Vagina (tissue), 2 donors: ENCODE measurements around the gene IGFLR1. TPM values are rescaled to one million over a fixed set of nuclear protein-coding genes. Genes with fewer than 3 reads are reported as not detected.

ENCODE experiments used
- DNase-seq, 2 donors: peaks; one replicate each; pipeline ENCODE4 v3.0.0-alpha.2; 2017; ENCODE audit errors: extremely low spot score in 2 of 2
- H3K27ac ChIP-seq: fragments of 200-600 bp; sonication (generic); one replicate; pipeline ENCODE4 v1.5.1; 2019
- H3K27me3 ChIP-seq: fragments of 200-600 bp; sonication (generic); one replicate; pipeline ENCODE4 v1.5.1; 2019
- H3K36me3 ChIP-seq, 2 donors: fragments of 200-600 bp; sonication (generic); one replicate each; pipeline ENCODE4 v1.5.1; 2017 to 2019
- H3K4me1 ChIP-seq: fragments of 200-600 bp; sonication (generic); one replicate; pipeline ENCODE4 v1.5.1; 2019
- H3K4me3 ChIP-seq, 2 donors: fragments of 200-600 bp; sonication (generic); 1 replicate in 1 of 2; 2 replicates in 1 of 2; pipeline ENCODE4 v1.5.1; 2016 to 2019
- H3K9me3 ChIP-seq: fragments of 200-600 bp; sonication (generic); one replicate; pipeline ENCODE4 v1.5.1; 2019
- CTCF ChIP-seq, 3 experiments: fragments of 450-650 bp in 2 of 3; fragments of 200-600 bp in 1 of 3; sonication (generic) in 1 of 3; IDR thresholded peaks; one replicate each; pipeline ENCODE4 v1.5.1; 2017 to 2019; ENCODE audit warnings: antibody characterized with exemption in 3 of 3, mild to moderate bottlenecking in 2 of 3, moderate library complexity in 2 of 3
- POLR2A ChIP-seq, 2 donors: fragments of 450-650 bp; IDR thresholded peaks; one replicate each; pipeline ENCODE4 v1.6.1; 2017; ENCODE audit warnings: antibody characterized with exemption in 2 of 2, mild to moderate bottlenecking in 2 of 2, moderate library complexity in 2 of 2
- POLR2AphosphoS5 ChIP-seq, 2 donors: sonication (generic); formaldehyde crosslinking; IDR thresholded peaks; one replicate each; pipeline ENCODE4 v1.9.0; 2017; ENCODE audit warnings: antibody characterized with exemption in 2 of 2, mild to moderate bottlenecking in 2 of 2, low read depth in 1 of 2; ENCODE audit not compliant: insufficient read depth in 1 of 2
- intact Hi-C: fragments of 100-400 bp; cut with DNase I; formaldehyde crosslinking; loops from one replicate; pipeline ENCODE4 v1.15.1; 2023
- total RNA-seq: library from RNA; depleted of rRNA; stranded (reverse); fragments of >200 nt; gene quantifications from one replicate; pipeline ENCODE4 v1.2.3, GENCODE V29; 2016

IGFLR1 gene
- total RNA-seq, 1 donor from 2014 or later: 7.4 TPM

- TF ChIP-seq CTCF (IDR thresholded peaks at IDR 0.05) (no peak), POLR2AphosphoS5 (IDR thresholded peaks at IDR 0.05; ENCODE audit: insufficient read depth in 1 of 2, low read depth in 1 of 2) (no peak), POLR2A (IDR thresholded peaks at IDR 0.05) (no peak)
- no peak overlapping the region for H3K4me3 ChIP-seq
- intact Hi-C loops: no loop called here
- H3K9me3 ChIP-seq: no peaks in the 10 kb centered on the region
- no peaks in the 10 kb centered on the region for H3K27me3 ChIP-seq
- H3K36me3 ChIP-seq: peaks cover 0 to 85% of the 10 kb centered on the region in 2 donors
- no peaks in the 10 kb centered on the region for H3K4me1 ChIP-seq
- no peak overlapping the region for H3K27ac ChIP-seq
- no peak for DNase-seq
Observed at GRCh38 chr19:35730326-35730725, 11.9 kb downstream of the IGFLR1 start.

- Histone ChIP-seq H3K9me3 (no peaks in the 10 kb centered on the region), H3K4me1 (no peaks in the 10 kb centered on the region), H3K36me3 (peaks cover 0 to 86% of the 10 kb centered on the region in 2 donors), H3K4me3 (no peak overlapping the region), H3K27ac (no peak overlapping the region), H3K27me3 (no peaks in the 10 kb centered on the region)
- TF ChIP-seq CTCF (IDR thresholded peaks at IDR 0.05): no peak
- TF ChIP-seq POLR2A (IDR thresholded peaks at IDR 0.05): no peak
- TF ChIP-seq POLR2AphosphoS5 (IDR thresholded peaks at IDR 0.05; ENCODE audit: insufficient read depth in 1 of 2, low read depth in 1 of 2): no peak
- DNase-seq: no peak
- intact Hi-C loops: no loop called here
Observed at GRCh38 chr19:35729763-35730162, 12.5 kb downstream of the IGFLR1 start.

- Histone ChIP-seq H3K27ac (no peak overlapping the region), H3K4me3 (no peak overlapping the region), H3K4me1 (no peaks in the 10 kb centered on the region), H3K9me3 (no peaks in the 10 kb centered on the region), H3K36me3 (peaks cover 3 to 93% of the 10 kb centered on the region in 2 donors), H3K27me3 (no peaks in the 10 kb centered on the region)
- TF ChIP-seq CTCF (IDR thresholded peaks at IDR 0.05) (no peak), POLR2A (IDR thresholded peaks at IDR 0.05) (no peak), POLR2AphosphoS5 (IDR thresholded peaks at IDR 0.05; ENCODE audit: insufficient read depth in 1 of 2, low read depth in 1 of 2) (no peak)
- no peak for DNase-seq
- intact Hi-C loops: no loop called here
Observed at GRCh38 chr19:35729021-35729420, 13.2 kb downstream of the IGFLR1 start.

- intact Hi-C loops: no loop called here
- H3K27me3 ChIP-seq: no peaks in the 10 kb centered on the region
- H3K4me3 ChIP-seq: no peak overlapping the region
- no peaks in the 10 kb centered on the region for H3K4me1 ChIP-seq
- H3K27ac ChIP-seq: no peak overlapping the region
- peaks cover 3 to 100% of the 10 kb centered on the region in 2 donors for H3K36me3 ChIP-seq
- H3K9me3 ChIP-seq: no peaks in the 10 kb centered on the region
- no peak for DNase-seq
- no peak for TF ChIP-seq POLR2AphosphoS5 (IDR thresholded peaks at IDR 0.05; ENCODE audit: insufficient read depth in 1 of 2, low read depth in 1 of 2)
- TF ChIP-seq CTCF (IDR thresholded peaks at IDR 0.05): no peak
- no peak for TF ChIP-seq POLR2A (IDR thresholded peaks at IDR 0.05)
Observed at GRCh38 chr19:35727956-35728706, 14.1 kb downstream of the IGFLR1 start.
